Cardiac fibroblast (primary cell): ENCODE data around the gene MYCBPAP.

Experiments
- DNase-seq, 2 donors: peaks; one replicate each; pipeline versions ENCODE4 v3.0.0 to v3.0.0-alpha.2; 2010; ENCODE audit warnings: low read depth in 2 of 2
- H3K4me3 ChIP-seq, 2 donors: replicated peaks in 1 of 2; 1 replicate in 1 of 2; 2 replicates in 1 of 2; pipeline ENCODE4 v1.5.1; 2011; ENCODE audit warnings: low read depth in 2 of 2, low read length in 2 of 2, mild to moderate bottlenecking in 2 of 2, moderate library complexity in 1 of 2
- TF ChIP-seq, protein P1 (sequence below): IDR thresholded peaks from one replicate; pipeline ENCODE4 v1.5.1; 2011; ENCODE audit warnings: low read depth, mild to moderate bottlenecking, low read length, inconsistent platforms

The MYCBPAP gene

DNA sequence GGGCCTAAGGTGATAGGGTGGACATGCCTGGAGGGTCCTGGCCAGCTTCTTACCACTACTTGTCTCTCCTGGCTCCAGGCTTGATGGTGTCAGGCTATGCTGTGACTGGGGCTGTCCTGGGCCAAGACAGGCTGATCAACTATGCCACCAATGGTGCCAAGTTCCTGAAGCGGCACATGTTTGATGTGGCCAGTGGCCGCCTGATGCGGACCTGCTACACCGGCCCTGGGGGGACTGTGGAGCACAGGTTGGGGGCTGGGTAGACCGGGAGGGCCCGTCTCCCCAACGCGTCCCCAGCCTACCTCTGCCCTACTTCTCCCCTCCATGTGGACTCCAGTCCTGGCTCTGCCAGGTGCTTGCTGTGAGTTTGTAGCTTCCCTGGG, 43.2 kb downstream of the MYCBPAP start:
- DNase-seq: no peak
- H3K4me3 ChIP-seq: no peak overlapping the region
- TF ChIP-seq, protein P1, sequence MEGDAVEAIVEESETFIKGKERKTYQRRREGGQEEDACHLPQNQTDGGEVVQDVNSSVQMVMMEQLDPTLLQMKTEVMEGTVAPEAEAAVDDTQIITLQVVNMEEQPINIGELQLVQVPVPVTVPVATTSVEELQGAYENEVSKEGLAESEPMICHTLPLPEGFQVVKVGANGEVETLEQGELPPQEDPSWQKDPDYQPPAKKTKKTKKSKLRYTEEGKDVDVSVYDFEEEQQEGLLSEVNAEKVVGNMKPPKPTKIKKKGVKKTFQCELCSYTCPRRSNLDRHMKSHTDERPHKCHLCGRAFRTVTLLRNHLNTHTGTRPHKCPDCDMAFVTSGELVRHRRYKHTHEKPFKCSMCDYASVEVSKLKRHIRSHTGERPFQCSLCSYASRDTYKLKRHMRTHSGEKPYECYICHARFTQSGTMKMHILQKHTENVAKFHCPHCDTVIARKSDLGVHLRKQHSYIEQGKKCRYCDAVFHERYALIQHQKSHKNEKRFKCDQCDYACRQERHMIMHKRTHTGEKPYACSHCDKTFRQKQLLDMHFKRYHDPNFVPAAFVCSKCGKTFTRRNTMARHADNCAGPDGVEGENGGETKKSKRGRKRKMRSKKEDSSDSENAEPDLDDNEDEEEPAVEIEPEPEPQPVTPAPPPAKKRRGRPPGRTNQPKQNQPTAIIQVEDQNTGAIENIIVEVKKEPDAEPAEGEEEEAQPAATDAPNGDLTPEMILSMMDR: no peak

DNA sequence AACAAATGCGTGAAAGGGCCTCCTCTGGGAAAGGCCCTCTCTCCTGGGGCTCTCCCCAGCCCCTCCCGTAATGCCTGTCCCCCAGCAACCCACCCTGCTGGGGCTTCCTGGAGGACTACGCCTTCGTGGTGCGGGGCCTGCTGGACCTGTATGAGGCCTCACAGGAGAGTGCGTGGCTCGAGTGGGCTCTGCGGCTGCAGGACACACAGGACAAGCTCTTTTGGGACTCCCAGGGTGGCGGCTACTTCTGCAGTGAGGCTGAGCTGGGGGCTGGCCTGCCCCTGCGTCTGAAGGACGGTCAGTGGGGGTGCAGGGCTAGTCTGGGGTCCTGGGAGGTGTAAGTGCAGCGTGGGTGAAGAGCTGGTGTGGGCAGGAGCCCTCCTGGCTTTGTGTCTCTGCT, 43.6 kb downstream of the MYCBPAP start:
- TF ChIP-seq, protein P1: no peak
- DNase-seq: no peak

DNA sequence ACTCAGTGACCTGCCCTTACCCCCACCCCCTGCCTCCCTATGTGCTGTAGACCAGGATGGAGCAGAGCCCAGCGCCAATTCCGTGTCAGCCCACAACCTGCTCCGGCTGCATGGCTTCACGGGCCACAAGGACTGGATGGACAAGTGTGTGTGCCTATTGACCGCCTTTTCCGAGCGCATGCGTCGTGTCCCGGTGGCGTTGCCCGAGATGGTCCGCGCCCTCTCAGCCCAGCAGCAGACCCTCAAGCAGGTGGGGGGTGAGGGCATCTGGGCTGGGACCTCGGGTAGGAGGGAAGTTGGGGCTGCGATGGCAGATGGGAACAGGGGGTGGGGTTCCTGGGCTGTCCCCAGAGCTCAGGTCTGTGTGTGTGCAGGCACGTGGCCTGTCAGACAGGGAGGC, 46.0 kb downstream of the MYCBPAP start:
- no peak overlapping the region for H3K4me3 ChIP-seq
- TF ChIP-seq, protein P1: no peak
- DNase-seq: no peak

More for the DNA sequence above, 43.6 kb downstream of the MYCBPAP start:
- H3K4me3 ChIP-seq: no peak overlapping the region

DNA sequence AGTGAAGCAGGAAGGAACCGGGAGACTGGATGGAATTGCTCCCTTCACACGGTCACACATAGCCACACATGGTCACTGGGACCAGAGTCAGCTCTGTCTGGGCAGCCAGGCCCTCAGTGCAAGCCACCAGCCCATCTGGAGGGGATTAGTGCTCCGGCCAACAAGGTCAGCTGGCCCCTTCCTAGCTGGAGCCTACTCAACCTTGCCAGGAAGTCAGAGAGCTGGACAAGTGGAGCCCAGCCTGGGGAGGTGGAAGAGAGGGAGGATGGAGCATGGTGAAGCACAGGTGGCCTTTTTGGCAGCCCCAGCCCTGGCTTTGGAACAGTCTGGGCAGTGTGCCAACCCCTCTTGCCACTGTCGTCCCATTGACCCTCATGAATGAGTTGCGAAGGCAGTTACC, 48.6 kb downstream of the MYCBPAP start:
- no peak overlapping the region for H3K4me3 ChIP-seq
- no peak for DNase-seq
- TF ChIP-seq, protein P1: no peak

DNA sequence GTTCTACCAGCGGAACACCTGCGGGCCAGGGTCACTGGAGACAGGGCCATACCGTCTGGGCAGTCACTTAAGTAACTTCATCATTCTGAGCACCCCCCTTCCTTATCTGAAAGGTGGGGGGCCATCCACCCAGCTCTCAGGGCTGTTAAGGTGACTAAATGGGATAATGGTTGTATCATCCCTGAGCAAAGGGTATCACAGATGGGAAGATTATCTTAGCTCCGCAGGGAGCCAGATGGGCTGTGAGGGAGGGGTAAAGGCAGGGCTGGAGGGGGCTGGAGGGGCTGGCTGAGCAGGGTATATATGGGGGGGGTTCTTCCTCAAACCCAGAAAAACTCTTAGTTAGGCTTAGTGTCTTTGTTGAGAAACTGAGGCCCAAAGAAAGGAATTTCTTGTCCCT, 49.4 kb downstream of the MYCBPAP start:
- no peak for DNase-seq
- H3K4me3 ChIP-seq: no peak overlapping the region
- TF ChIP-seq, protein P1: no peak

DNA sequence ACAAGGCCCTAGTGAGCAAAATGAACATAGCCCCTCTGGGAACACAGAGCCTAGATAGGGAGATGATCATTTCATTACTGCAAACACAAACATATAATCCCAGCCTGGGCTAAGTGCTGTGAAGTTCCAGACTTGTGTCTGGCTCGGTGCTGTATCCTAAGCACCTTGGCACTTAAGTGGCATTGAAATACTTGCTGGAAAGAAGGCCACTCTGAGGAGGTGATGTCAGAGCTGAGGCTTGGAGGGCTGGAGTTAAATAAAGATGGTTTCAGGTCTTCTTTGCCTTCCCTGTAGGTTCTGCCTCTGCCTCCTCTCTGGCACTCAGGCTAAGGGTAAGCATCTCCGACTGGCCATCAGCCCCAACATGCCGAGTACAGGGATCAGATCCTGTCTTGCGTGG, 49.9 kb downstream of the MYCBPAP start:
- H3K4me3 ChIP-seq: no peak overlapping the region
- TF ChIP-seq, protein P1: no peak
- no peak for DNase-seq

DNA sequence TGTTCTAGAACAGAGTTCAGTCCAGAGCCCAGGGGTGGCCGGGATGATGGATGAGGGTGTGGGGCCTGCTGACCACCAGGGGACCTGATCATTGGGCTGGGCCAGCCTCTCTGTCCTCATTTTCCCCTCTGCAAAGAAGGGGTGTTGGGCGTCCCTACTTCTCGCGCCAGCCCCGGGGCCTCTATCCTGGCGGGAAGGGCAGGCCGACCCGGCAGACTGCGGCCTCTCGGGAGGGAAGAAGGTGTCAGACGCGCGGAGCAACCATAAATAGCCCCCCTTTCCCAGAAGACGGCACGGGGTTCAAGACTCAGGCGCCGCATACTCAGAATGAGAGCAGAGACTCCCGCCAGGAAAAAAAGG, 50.3 kb downstream of the MYCBPAP start:
- no peak overlapping the region for H3K4me3 ChIP-seq
- DNase-seq: no peak
- TF ChIP-seq, protein P1: no peak
